ENCODE measurements around the gene CFAP46.

- no peak for TF ChIP-seq CTCF (IDR thresholded peaks at IDR 0.05 in 2 of 3, conservative IDR thresholded peaks at IDR 0.05 in 1 of 3; ENCODE audit: insufficient read depth in 2 of 3, low read depth in 1 of 3, low read length in 3 of 3)
- no peak for TF ChIP-seq TAF15 (IDR thresholded peaks at IDR 0.05; ENCODE audit: low read depth, low read length)
- no peak for TF ChIP-seq ZNF324 (CRISPR knock-in tag; IDR thresholded peaks at IDR 0.05)
- no peak for TF ChIP-seq FOSL1 (tag; conservative IDR thresholded peaks at IDR 0.05)
- TF ChIP-seq ZNF232 (CRISPR knock-in tag; IDR thresholded peaks at IDR 0.05): no peak
- no peak for TF ChIP-seq CBFB (CRISPR knock-in tag; IDR thresholded peaks at IDR 0.05)
- no peak for TF ChIP-seq POLR2AphosphoS5 (IDR thresholded peaks at IDR 0.05; ENCODE audit: control insufficient read depth, insufficient read depth, low read depth, low read length)
- TF ChIP-seq EP300 (IDR thresholded peaks at IDR 0.05; ENCODE audit: low read length): no peak
- TF ChIP-seq POLR2A (conservative IDR thresholded peaks at IDR 0.05): no peak
These were observed 30.9 kb upstream of the CFAP46 start for GRCh38 chr10:132972986-132973902.
